Colon (tissue), 2 donors: ENCODE measurements around the gene CAAP1.
"Not testable (repeated sequence)": the region's sequence is repeated elsewhere in the genome, so short reads cannot be mapped to it uniquely, and the experiment has no call there.

Source experiments
- FAIRE-seq: peaks from 2 replicates; lab custom pipeline; 2012; peaks lifted over from hg19 to GRCh38; lab: Jason Lieb, UNC
- donor health status: control.
- donor health status: control.

The CAAP1 gene

GRCh38 chr9:26892251-26893029 lies at the start of gene CAAP1:
TSS of gene CAAP1 (minus strand) at chr9:26892802. CDS start at chr9:26892715, 87 bp downstream.
- FAIRE-seq, result no peak

DNA sequence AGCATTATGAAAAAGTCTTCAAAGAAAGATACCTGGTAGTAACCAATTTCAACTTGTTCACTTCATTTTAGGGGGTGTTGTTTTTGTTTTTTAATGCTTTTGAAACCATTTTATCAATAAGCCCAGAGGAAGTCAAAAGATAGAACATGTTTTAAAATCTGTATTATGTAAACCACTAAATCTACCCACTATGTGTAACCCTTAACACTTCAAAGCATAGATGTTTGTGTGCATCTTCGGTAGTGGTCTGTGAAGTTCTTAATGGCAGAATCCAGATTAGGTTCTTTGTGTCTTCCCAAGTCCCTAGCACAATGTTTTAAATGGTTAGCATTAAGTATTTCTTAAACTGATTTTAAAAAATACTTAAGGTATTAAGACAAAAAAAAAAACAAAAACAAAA lies 48.2 kb upstream of the CAAP1 start:
- no peak for FAIRE-seq

GRCh38 chr9:26939955-26940711 lies 47.5 kb upstream of the CAAP1 start:
- FAIRE-seq, result no peak

- FAIRE-seq, result no peak
Observed at GRCh38 chr9:26937816-26938371, 45.3 kb upstream of the CAAP1 start.

GRCh38 chr9:26935847-26936246 lies 43.2 kb upstream of the CAAP1 start:
- no peak for FAIRE-seq

DNA sequence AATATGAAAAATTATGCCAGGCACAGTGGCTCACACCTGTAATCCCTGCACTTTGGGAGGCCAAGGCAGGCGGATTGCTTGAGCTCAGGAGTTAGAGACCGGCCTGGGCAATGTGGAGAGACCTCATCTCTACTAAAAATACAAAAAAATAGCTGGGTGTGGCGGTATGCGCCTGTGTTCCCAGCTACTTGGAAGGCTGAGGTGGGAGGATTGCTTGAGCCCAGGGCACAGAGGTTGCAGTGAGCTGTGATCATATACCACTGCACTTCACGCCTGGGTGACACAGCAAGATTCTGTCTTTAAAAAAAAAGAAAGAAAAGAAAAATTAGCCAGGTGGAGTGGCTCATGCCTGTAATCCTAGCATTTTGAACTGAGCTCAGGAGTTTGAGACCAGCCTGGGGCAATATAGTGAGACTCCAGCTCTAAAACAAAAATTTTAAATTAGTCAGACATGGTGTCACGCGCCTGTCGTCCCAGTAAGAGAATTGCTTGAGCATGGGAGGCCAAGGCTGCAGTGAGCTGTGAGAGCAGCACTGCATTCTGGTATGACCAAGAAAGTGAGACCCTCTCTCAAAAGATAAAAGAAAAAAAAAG lies 36.4 kb upstream of the CAAP1 start:
- FAIRE-seq, result no peak

DNA sequence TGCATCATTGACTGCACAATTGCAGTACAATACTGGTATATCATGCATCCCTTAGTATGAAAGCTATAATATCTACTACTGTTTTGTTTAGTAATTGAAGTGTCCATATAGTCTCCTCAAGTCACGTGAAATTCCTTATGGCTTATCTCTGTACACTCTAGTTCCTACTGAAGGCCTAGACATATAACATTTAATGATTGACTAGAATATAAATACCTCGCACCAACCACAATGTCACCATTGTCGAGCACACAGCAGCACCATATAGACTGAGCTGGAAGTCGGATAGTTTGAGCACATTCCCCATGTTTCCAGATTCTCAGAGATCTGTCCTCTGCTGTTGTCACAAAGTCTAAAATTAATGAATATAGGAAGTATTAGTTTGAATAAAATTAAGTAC lies 33.0 kb upstream of the CAAP1 start:
- no peak for FAIRE-seq

DNA sequence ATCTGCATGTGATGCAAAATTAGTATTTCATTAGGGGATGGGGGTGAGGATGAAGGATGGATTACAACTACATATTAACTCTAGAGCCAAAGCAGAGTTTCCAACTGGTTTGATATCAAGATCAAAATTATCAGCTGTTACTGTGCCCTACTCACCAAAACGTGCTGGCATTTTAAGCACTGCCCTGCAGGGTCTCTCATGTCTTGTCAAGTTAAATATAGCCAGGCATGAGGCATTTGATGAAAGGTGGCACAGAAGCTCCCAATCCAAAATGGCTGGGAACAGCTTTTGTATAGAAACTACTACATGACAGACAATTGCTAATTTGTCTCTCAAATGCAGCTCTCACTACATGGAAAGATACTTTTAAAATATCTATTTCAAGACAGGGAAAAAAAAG lies 27.1 kb upstream of the CAAP1 start:
- no peak for FAIRE-seq

GRCh38 chr9:26913138-26913668 lies 20.6 kb upstream of the CAAP1 start:
- no peak for FAIRE-seq

GRCh38 chr9:26904671-26905070 lies 12.1 kb upstream of the CAAP1 start:
- no peak for FAIRE-seq

- FAIRE-seq, result no peak
Observed at GRCh38 chr9:26904070-26904469, 11.5 kb upstream of the CAAP1 start.

GRCh38 chr9:26893030-26893676 lies 551 bp upstream of the CAAP1 start:
- peak; percentile 43 for FAIRE-seq

DNA sequence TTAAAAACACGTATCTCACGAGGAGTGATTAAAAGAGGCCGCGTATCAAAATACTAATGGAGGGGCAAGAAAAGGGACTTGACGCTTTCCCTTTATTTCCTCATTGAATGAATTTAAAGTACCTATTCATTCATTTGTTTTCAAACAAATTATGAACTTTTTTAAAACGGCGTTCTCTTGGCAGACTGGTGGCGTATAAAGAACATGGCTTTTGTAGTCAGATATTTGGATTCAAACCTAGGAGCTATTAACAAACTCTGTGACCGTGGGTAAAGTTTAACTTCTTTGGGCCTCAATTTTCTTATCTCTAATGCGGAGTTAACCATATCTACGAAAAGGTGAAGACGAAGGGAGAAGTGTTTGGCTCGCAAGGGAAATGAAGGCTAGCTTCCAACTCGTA lies 876 bp downstream of the CAAP1 start:
- FAIRE-seq, result no peak

GRCh38 chr9:26888271-26888670 lies 4.3 kb downstream of the CAAP1 start:
- FAIRE-seq, result no peak

- FAIRE-seq, result no peak
Observed at GRCh38 chr9:26882154-26882553, 10.4 kb downstream of the CAAP1 start.

GRCh38 chr9:26880262-26880661 lies 12.3 kb downstream of the CAAP1 start:
- FAIRE-seq, result no peak

- FAIRE-seq, result not testable (repeated sequence)
Observed at GRCh38 chr9:26875155-26875554, 17.4 kb downstream of the CAAP1 start.

DNA sequence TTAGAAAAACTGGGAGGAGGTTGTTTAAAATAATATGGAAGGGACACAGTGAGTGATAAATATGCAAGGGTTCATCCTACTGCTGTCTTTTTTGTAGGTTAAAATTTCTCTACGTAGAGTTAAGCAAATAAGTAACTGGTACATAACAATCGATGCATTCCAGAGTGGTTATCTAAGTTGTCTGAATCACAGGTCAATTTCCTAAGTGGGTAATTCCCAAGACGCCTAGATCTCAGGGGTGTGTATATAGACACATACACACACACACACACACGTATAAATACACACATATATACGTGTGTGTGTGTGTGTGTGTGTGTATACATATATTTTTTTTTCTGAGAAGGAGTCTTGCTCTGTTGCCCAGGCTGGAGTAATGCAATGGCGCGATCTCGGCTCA lies 22.3 kb downstream of the CAAP1 start:
- no peak for FAIRE-seq

GRCh38 chr9:26863074-26863473 lies 29.5 kb downstream of the CAAP1 start:
- no peak for FAIRE-seq

DNA sequence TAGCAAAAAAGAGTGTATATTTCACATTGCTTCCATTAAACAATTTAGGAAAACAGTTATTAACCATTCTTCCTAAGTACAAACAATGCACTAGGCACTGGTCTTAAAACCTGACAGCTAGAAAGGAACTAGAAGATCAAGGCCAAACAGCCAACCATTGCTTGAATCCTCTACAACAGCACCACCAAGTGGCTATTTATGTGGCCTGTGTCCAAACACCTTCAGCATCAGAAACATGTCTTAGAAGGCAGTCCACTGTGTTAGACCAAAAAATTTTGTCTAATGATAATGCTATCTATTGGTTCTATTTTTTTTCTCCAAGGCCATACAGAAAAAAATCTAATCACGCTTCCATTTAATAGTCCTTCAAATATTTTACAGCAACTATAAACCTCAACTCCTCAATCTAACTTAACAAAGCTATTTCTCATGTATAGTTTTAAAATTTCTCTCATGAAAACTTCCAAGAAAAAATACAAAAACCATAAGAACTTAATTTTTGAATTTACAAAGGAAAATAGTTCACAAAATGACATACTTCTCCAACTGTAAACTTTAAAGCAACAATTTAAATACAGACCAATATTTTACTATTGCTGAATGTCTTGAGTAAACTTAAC lies 36.1 kb downstream of the CAAP1 start:
- FAIRE-seq, result no peak

DNA sequence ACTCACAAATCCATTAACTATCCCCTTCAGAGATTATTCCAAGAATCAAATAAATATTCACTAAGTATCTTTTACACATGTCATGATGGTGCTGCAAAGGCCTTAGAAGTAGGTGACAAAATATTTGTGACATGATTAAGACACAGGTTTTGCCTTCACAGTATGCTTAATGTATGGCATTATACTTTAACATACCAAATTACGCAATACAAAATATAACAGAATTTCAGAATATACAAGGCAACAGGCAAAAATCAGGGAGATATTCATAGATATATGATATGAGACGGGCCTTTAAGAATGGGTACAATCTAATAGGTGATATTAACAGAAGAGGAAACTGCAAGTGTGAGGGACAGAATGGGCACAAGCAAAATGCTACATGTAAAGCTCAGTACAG lies 41.6 kb downstream of the CAAP1 start:
- no peak for FAIRE-seq

DNA sequence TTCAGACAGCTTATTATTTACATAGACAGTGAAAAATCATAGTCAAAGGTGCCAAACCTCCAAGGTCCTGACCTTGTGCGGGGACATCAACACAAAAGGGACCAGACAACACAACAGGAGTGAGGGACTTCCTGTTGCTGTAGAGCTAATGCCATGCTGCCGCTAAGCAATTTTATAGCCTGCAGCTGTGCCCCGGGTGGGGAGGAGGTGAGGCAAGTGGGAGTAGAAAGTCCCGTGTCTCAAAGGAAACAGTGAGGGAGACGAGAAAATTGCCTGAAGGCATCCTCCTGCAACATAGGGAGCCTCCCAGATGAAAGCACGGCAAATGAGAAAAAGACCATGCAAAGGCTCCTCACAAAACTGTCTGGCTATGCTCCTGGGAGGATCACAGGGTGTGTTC lies 58.8 kb downstream of the CAAP1 start:
- no peak for FAIRE-seq
